A549 (cell line): ENCODE measurements around the gene C1orf167. TPM values are rescaled to one million over a fixed set of nuclear protein-coding genes. Genes with fewer than 3 reads are reported as not detected.

ENCODE experiments used
- ATAC-seq, 2 experiments: fragments of 200-7000 bp in 1 of 2; fragments of >200 bp in 1 of 2; cut with Nextera tagmentation in 1 of 2; cut with Tn5 transposase in 1 of 2; 3 replicates each; pipeline versions ENCODE4 v1.8.0 to v1.9.1; 2018 to 2020; ENCODE audit warnings: mild to moderate bottlenecking in 1 of 2, moderate library complexity in 1 of 2
- CTCF ChIA-PET: fragments of 300-600 bp; sonication (Branson Sonifier 250); formaldehyde crosslinking; extraction: SDS; loops from one replicate; lab custom pipeline; 2021; ENCODE audit warnings: antibody characterized with exemption, inconsistent platforms; lab: Yijun Ruan, JAX
- POLR2A ChIA-PET: fragments of 350-600 bp; formaldehyde crosslinking; extraction: SDS; loops from one replicate; lab custom pipeline; 2021; ENCODE audit warnings: antibody characterized with exemption, inconsistent platforms; lab: Yijun Ruan, JAX
- DNase-seq, 2 experiments: peaks; one replicate each; pipeline versions ENCODE4 v3.0.0 to v3.0.0-alpha.2; 2011 to 2016; ENCODE audit warnings: low read depth in 1 of 2, low spot score in 1 of 2
- FAIRE-seq: peaks from 2 replicates; lab custom pipeline; 2011; peaks lifted over from hg19 to GRCh38; lab: Jason Lieb, UNC
- H3K27ac ChIP-seq, 2 experiments: fragments of >200 bp; sonication (Bioruptor Twin); formaldehyde crosslinking; 3 replicates each; pipeline ENCODE4 v1.5.1; 2016 to 2017
- H3K4me1 ChIP-seq: fragments of >200 bp; sonication (Bioruptor Twin); formaldehyde crosslinking; 3 replicates; pipeline ENCODE4 v1.6.1; 2016
- H3K4me2 ChIP-seq: fragments of >200 bp; sonication (Bioruptor Twin); formaldehyde crosslinking; 3 replicates; pipeline ENCODE4 v1.6.1; 2016
- H3K4me3 ChIP-seq: fragments of >200 bp; sonication (Bioruptor Twin); formaldehyde crosslinking; 3 replicates; pipeline ENCODE4 v1.5.1; 2016
- H3K9me3 ChIP-seq: fragments of >200 bp; sonication (Bioruptor Twin); formaldehyde crosslinking; 3 replicates; pipeline ENCODE4 v1.6.1; 2016
- CEBPB ChIP-seq, 2 experiments: fragments of >200 bp in 1 of 2; sonication (Bioruptor Twin) in 1 of 2; formaldehyde crosslinking in 1 of 2; IDR thresholded peaks; 2 replicates each; pipeline ENCODE4 v1.6.1; 2012 to 2016
- CHD2 ChIP-seq: fragments of 150-350 bp; IDR thresholded peaks from 2 replicates; pipeline ENCODE4 v1.6.1; 2014; ENCODE audit warnings: low read length; ENCODE audit not compliant: partially characterized antibody
- E2F6 ChIP-seq: IDR thresholded peaks from 2 replicates; pipeline ENCODE4 v1.6.1; 2012; ENCODE audit warnings: low read depth, borderline replicate concordance
- EP300 ChIP-seq, 2 experiments: fragments of >200 bp; sonication (Bioruptor Twin); formaldehyde crosslinking; IDR thresholded peaks; 2 replicates in 1 of 2; 3 replicates in 1 of 2; pipeline ENCODE4 v1.6.1; 2016 to 2017
- ESRRA ChIP-seq: fragments of 150-350 bp; IDR thresholded peaks from 2 replicates; pipeline ENCODE4 v1.6.1; 2014; ENCODE audit warnings: mild to moderate bottlenecking, low read length, borderline replicate concordance
- GATA3 ChIP-seq: IDR thresholded peaks from 2 replicates; pipeline ENCODE4 v1.6.1; 2012; ENCODE audit warnings: borderline replicate concordance
- HOXA7 ChIP-seq: fragments of 250-450 bp; sonication (Bioruptor Pico); IDR thresholded peaks from 2 replicates; pipeline ENCODE4 v1.5.0; 2020; ENCODE audit warnings: mild to moderate bottlenecking, moderate library complexity
- KDM1A ChIP-seq: fragments of 200-600 bp; sonication (generic); IDR thresholded peaks from 2 replicates; pipeline ENCODE4 v1.6.1; 2016; ENCODE audit warnings: low read depth, mild to moderate bottlenecking
- MAFK ChIP-seq: fragments of 450-650 bp; IDR thresholded peaks from 2 replicates; pipeline ENCODE4 v1.6.1; 2014; ENCODE audit not compliant: partially characterized antibody
- NPAS2 ChIP-seq: fragments of 250-450 bp; sonication (Bioruptor Pico); IDR thresholded peaks from 2 replicates; pipeline ENCODE4 v1.8.0; 2022; ENCODE audit warnings: mild to moderate bottlenecking, moderate library complexity, borderline replicate concordance
- PBX3 ChIP-seq: IDR thresholded peaks from 2 replicates; pipeline ENCODE4 v1.6.1; 2012
- POLR2A ChIP-seq: IDR thresholded peaks from 2 replicates; pipeline ENCODE4 v1.6.1; 2012; ENCODE audit warnings: mild to moderate bottlenecking, low read length
- RAD21 ChIP-seq, 2 experiments: fragments of >200 bp in 1 of 2; sonication (Bioruptor Twin) in 1 of 2; formaldehyde crosslinking in 1 of 2; IDR thresholded peaks in 1 of 2; conservative IDR thresholded peaks in 1 of 2; 2 replicates in 1 of 2; 3 replicates in 1 of 2; pipeline ENCODE4 v1.6.1; 2012 to 2018; ENCODE audit warnings: inconsistent platforms in 1 of 2
- RNF2 ChIP-seq: fragments of 200-600 bp; sonication (generic); IDR thresholded peaks from 2 replicates; pipeline ENCODE4 v1.6.1; 2016; ENCODE audit warnings: low read depth, mild to moderate bottlenecking, antibody characterized with exemption, moderate library complexity, borderline replicate concordance
- ZSCAN20 ChIP-seq: fragments of 250-450 bp; sonication (Bioruptor Pico); IDR thresholded peaks from 2 replicates; pipeline ENCODE4 v1.8.0; 2022; ENCODE audit warnings: mild to moderate bottlenecking, moderate library complexity
- WGBS: methylation state at CpG from one replicate; pipeline ENCODE4 v1.1.6; 2017; ENCODE audit errors: missing lambda C conversion rate; 5-methylcytosine and 5-hydroxymethylcytosine counted together
- polyA plus RNA-seq, 4 experiments: library from polyadenylated mRNA; depleted of rRNA in 3 of 4; stranded (reverse); fragments of >200 nt; fragmentation: RNase III in 1 of 4; extraction: RNeasy Plus Mini Kit Qiagen cat#74134 plus additional on column Dnase treatment in 1 of 4; gene quantifications; 2 replicates in 3 of 4; 3 replicates in 1 of 4; pipeline ENCODE4 v1.2.3, GENCODE V29; 2011 to 2017

C1orf167 gene
- polyA plus RNA-seq, 2 of the 4 experiments (the other 2 are of a cell fraction), result not detected

GRCh38 chr1:11795238-11795890 lies 33.4 kb downstream of the C1orf167 start:
- H3K4me2 ChIP-seq, result no peak overlapping the region
- DNase-seq, result no peak
- H3K27ac ChIP-seq, result no peak overlapping the region
- POLR2A ChIA-PET, result no interaction called here
- H3K4me3 ChIP-seq, result no peak overlapping the region
- FAIRE-seq, result no peak
- ATAC-seq, result no peak
- 95% methylated on average over 13 of the region's 14 CpGs for WGBS
- CTCF ChIA-PET, result interaction anchor here (2.7 kb wide), 1 partner anchor 9 kb away, joined by 15 read pairs; no protein-coding TSS in a partner anchor
- no peak for TF ChIP-seq EP300 (IDR thresholded peaks at IDR 0.05)
- no peak for TF ChIP-seq POLR2A
- no peak for TF ChIP-seq CHD2
- no peak for TF ChIP-seq HOXA7 (CRISPR knock-in tag)
- no peak for TF ChIP-seq PBX3
- no peaks in the 10 kb centered on the region for H3K9me3 ChIP-seq
- peaks cover 12% of the 10 kb centered on the region for H3K4me1 ChIP-seq

DNA sequence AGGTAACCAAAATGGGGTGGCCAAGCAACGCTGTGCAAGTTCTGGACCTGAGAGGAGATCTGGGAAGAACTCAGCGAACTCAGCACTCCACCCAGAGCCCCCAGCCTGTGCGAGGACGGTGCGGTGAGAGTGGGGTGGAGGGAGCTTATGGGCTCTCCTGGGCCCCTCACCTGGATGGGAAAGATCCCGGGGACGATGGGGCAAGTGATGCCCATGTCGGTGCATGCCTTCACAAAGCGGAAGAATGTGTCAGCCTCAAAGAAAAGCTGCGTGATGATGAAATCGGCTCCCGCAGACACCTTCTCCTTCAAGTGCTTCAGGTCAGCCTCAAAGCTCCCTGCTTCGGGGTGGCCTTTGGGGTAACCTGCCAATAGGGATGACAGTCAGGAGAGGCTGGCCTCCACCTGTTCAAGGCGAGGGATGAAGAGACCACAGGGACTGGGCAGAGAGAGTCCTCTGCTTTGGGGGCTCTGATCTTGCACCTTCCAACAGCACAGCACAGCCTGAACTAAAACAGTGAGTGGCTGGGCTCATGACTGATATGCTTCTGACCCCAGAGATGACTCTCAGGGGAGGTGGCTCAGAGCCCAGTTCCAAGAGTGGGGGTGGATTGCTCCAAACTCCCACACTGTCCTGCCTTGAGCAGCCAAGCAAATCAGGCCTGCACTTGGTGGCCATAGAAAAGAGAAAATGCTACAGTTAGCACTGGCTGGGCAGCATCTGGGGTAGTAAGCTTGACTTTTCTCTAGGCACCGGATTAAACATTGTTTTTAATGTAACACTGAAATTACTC lies 34.2 kb downstream of the C1orf167 start:
- ATAC-seq (no peak), FAIRE-seq (no peak), DNase-seq (no peak)
- no peak overlapping the region for H3K4me2 ChIP-seq
- CTCF ChIA-PET, result interaction anchor here (2.7 kb wide), 1 partner anchor 10 kb away, joined by 15 read pairs; no protein-coding TSS in a partner anchor
- peaks cover 4% of the 10 kb centered on the region for H3K4me1 ChIP-seq
- 93% methylated on average over 15 of the region's 15 CpGs for WGBS
- no peak overlapping the region for H3K27ac ChIP-seq
- TF ChIP-seq NPAS2 (no peak), GATA3 (no peak), MAFK (no peak), E2F6 (no peak), KDM1A (no peak), RAD21 (conservative IDR thresholded peaks at IDR 0.05 in 1 of 2, IDR thresholded peaks at IDR 0.05 in 1 of 2) (no peak), RNF2 (no peak), CEBPB (IDR thresholded peaks at IDR 0.05) (no peak)
- POLR2A ChIA-PET, result no interaction called here
- H3K4me3 ChIP-seq, result no peak overlapping the region
- H3K9me3 ChIP-seq, result no peaks in the 10 kb centered on the region

DNA sequence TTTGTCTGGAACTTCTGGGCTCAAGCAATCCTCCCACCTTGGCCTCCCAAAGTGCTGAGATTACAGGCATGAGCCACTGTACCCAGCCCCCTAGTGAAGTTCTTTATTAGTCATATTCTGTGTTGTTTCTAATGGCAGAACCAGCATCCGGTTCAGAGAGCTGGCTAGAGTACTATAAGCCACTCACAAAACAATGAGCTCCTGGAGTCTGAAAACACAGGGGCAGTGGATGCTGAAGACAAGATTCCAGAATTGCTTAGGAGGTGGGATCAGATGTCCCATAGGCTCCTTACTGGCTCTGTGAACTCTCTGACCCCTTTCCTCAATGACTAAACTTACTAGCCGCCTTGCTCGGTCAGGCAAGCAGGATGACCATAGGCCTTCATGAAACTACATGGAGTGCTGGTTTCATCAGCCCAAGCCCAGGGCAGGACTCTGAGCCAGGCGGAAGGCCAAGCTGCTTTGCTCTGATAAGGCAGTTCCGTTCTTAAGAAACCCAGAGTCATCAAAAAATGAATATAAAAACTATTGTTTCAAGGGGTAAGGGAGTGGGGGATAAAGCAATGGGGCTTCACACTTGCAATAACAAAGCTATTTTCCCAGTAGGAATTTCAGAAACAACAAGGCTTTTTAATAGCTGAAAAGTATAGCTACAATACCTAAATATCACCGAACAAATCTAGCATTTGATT lies 35.7 kb downstream of the C1orf167 start:
- Histone ChIP-seq H3K4me3 (no peak overlapping the region), H3K4me2 (no peak overlapping the region), H3K27ac (no peak overlapping the region), H3K9me3 (no peaks in the 10 kb centered on the region), H3K4me1 (no peaks in the 10 kb centered on the region)
- ChIA-PET CTCF (interaction anchor here (1.4 to 1.6 kb wide), 2 partner anchors 12 to 169 kb away, joined by 3 to 7 read pairs; no protein-coding TSS in a partner anchor), POLR2A (interaction anchor here (0.5 to 1.2 kb wide), 2 partner anchors 10 to 817 kb away, joined by 4 read pairs; no protein-coding TSS in a partner anchor)
- no peak for DNase-seq
- ATAC-seq, result no peak
- whole genome bisulfite sequencing, result 94% methylated on average over 6 of the region's 6 CpGs
- no peak for FAIRE-seq
- no peak for TF ChIP-seq PBX3
- no peak for TF ChIP-seq ESRRA
- TF ChIP-seq MAFK, result peak; percentile 36
- no peak for TF ChIP-seq ZSCAN20 (CRISPR knock-in tag)
- no peak for TF ChIP-seq KDM1A
